LNCaP clone FGC (cell line): ENCODE measurements around the gene MBD3L3.
A peak's percentile ranks its signal among the peaks of the same experiment; 100 is the strongest.
"Not testable (repeated sequence)": the region's sequence is repeated elsewhere in the genome, so short reads cannot be mapped to it uniquely, and the experiment has no call there.

Experiments used
- DNase-seq: peaks from one replicate; pipeline ENCODE4 v3.0.0-alpha.2; 2011; ENCODE audit warnings: low read depth
- H3K4me3 ChIP-seq: 2 replicates; pipeline ENCODE4 v1.5.1; 2011; ENCODE audit warnings: mild to moderate bottlenecking, low read depth, low read length, control low read depth
- TF ChIP-seq, protein P1 (sequence below): IDR thresholded peaks from 2 replicates; pipeline ENCODE4 v1.5.1; 2012; ENCODE audit warnings: mild to moderate bottlenecking; ENCODE audit not compliant: control insufficient read depth, insufficient read depth; ENCODE audit errors: extremely low read depth

The MBD3L3 gene

DNA sequence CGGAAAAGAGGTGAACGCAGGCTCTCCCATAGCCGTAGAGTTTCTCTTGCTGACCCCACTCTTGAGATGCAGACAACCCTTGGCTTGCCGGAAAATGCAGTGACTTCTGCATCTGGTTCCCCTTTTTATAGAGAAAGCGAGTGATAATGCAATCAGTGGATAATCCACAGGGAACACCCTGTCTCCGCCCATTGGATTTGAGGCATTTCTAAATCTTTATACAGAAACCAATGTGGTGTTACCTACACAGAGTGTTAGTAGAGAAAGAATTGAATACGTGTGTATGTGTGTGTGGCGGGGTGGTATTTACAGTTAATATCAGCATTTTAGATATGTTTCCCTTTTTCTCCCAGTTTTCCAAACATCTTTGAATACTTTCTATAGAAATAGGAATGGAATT lies at the start of gene MBD3L3:
MBD3L3 (minus strand) TSS at position 101 of the 400 bp plus-strand sequence; CDS start at position 30, 71 bp downstream.
- not testable (repeated sequence) for DNase-seq, H3K4me3 ChIP-seq

DNA sequence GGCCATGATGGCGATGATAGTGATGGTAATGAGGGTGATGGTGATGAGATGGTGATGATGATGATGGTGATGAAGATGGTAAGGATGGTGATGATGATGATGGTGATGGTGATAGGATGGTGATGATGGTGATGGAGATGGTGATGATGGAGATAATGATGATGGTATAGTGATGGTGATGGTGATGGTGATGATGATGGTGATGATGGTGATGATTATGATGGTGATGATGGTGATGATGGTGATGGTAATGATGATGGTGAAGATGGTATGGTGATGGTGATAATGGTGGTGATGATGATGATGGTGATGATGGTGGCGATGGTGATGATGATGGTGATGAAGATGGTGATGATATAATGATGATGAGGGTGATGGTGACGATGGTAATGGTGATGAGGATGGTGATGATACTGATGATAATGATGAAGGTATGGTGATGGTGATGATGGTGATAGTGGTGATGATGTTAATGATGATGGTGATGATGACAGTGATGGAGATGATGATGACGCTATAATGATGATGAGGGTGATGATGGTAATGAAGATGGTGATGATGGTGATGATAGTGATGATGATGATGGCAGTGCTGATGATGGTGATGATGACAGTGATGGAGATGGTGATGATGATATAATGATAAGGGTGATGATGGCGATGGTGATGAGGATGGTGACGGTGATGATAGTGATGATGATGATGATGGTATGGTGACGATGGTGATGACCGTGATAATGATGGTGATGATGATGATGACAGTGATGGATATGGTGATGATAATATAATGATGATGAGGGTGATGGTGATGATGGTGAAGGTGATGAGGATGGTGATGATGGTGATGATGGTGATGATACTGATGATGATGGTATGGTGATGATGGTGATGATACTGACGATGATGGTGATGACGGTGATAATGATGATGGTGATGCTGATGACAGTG lies 48.5 kb upstream of the MBD3L3 start:
- DNase-seq, result no peak
- TF ChIP-seq, protein P1, sequence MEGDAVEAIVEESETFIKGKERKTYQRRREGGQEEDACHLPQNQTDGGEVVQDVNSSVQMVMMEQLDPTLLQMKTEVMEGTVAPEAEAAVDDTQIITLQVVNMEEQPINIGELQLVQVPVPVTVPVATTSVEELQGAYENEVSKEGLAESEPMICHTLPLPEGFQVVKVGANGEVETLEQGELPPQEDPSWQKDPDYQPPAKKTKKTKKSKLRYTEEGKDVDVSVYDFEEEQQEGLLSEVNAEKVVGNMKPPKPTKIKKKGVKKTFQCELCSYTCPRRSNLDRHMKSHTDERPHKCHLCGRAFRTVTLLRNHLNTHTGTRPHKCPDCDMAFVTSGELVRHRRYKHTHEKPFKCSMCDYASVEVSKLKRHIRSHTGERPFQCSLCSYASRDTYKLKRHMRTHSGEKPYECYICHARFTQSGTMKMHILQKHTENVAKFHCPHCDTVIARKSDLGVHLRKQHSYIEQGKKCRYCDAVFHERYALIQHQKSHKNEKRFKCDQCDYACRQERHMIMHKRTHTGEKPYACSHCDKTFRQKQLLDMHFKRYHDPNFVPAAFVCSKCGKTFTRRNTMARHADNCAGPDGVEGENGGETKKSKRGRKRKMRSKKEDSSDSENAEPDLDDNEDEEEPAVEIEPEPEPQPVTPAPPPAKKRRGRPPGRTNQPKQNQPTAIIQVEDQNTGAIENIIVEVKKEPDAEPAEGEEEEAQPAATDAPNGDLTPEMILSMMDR, result no peak
- H3K4me3 ChIP-seq, result no peak overlapping the region

DNA sequence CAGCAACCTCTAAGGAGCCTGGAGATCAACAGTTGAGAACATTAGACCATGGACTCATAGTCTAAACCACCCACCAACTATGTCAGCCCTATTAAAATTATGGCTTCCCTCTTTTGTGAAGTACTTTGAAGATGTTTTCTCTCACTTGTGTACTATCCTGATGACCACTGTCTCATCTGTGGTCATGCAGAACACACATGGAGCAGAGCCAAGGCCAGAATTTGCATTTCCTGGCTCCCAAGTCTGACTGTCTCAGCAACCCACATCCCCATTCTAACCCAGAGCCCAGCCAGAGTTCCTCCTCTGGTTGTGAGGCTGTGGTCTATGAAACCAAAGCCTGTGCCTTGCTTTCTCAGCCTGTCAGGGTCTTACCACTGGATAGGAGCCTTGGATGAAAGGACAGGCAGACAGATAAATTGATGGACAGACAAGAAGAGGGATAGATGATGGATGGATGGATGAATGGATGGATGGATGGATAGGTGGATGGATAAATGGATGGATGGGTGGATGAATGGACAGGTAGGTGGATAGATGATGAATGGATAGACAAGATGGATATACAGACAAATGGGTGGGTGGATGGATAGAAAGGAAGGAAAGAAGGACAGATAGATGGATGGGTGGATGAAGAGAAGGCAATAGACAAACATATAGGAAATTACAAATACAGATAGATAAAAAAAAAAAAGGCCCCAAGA lies 46.4 kb upstream of the MBD3L3 start:
- no peak for DNase-seq
- TF ChIP-seq, protein P1, result no peak
- no peak overlapping the region for H3K4me3 ChIP-seq

DNA sequence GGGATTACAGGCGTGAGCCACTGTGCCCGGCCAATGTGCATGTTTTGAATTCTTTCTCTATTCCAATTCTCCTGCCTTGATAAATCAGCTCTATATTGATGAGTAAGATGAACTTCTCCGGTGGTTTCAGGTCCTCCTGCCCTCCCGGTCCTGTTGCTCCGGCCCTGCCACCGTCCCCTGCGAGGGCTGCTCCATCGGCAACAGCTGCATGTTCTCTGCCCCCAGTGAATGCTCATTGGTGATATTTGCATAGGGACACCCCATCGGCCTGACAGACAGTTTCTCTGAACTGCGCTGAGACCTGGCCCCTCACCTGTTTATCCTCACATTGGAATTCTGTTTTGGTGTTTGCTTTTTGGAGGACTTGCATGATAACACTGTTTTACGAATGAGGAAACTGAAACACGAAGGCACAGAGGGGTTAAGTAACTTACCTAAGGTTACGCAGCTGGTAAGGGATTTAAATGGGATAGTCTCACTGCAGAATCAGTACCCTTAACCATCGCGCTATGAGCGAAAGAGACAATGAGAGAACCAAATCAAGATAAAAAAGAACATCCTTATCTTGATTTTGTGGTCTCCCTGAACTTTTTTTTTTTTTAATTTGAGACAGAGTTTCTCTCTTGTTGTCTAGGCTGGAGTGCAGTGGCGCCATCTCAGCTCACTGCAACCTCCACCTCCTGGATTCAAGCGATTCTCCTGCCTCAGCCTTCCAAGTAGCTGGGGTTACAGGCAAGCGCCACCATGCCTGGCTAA lies 43.2 kb upstream of the MBD3L3 start:
- TF ChIP-seq, protein P1, result no peak
- DNase-seq, result no peak
- no peak overlapping the region for H3K4me3 ChIP-seq

DNA sequence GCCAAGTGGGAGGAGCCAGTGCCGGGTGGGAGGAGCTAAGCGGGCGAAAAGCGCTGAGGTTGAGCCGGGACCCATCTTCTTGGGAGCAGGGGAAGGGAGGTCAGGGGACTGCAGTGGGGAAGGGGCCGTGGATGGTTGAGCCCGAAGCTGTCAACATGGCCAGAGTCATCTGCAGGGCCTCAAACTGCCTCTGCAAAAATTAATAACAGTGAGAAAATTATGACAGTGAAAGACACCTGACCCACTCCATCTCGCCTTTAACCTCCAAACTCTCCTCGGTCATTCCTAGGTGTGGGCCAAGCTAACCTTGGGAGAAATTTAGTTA lies 41.1 kb upstream of the MBD3L3 start:
- H3K4me3 ChIP-seq, result peak overlapping the region; percentile 58
- TF ChIP-seq, protein P1, result no peak
- DNase-seq, result no peak

DNA sequence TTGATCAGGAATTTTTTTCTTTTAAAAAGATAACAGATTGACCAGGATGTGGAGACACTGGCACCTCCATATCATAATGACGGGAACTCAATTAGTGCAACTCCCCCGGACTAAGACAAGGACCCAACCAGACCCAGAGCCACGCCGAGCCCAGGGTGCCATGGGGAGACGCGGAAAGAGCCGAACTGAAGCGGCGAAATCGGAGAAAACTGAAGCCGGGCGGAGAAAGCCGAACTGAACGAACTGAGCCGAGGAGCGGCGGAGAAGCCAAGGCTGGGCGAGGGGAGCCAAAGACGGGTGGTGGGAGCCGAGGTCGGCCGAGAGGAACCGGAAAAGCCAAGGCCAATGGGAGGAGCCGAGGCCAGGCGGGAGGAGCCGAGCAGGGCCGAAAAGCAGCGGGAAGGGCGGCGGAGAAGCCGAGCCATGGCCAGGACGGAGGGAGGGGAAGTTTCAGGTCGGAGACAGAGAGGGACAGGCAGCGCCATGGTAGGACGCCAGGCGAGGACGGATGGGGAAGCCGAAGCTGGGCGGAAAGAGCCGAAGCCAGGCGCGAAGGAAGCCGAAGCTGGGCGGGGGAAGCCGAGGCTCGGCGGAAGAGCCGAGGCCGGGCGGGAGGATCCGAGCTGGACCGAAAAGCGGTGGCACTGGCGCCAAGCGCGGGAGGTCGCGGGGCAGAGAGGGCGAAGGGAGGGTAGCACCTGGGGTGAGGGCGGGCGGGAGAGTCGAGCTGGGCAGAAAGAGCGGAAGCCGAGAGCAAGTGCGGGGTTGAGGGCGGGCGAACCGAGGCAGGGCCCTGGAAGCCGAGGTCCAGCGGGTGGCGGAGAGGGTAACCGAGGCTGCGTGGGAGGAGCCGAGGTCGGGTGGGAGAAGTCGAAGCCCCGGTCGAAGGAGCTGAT lies 40.5 kb upstream of the MBD3L3 start:
- peak; percentile 90 for DNase-seq
- peak overlapping the region; percentile 58 for H3K4me3 ChIP-seq
- TF ChIP-seq, protein P1, result no peak
